ENCODE results near the gene LPP. TPM values are rescaled to one million over a fixed set of nuclear protein-coding genes. Genes with fewer than 3 reads are reported as not detected.

LPP gene
- total RNA-seq, 1 donor from 2014 or later = 97.4 TPM

GRCh38 chr3:188661806-188662205, 507.8 kb downstream of the LPP start:
- no peak for TF ChIP-seq CTCF (IDR thresholded peaks at IDR 0.05; ENCODE audit: borderline replicate concordance)
- Histone ChIP-seq H3K27me3 (ENCODE audit: low read depth) (no peaks in the 10 kb centered on the region), H3K9me3 (replicated peaks) (no peaks in the 10 kb centered on the region), H3K36me3 (no peaks in the 10 kb centered on the region), H3K27ac (replicated peaks) (no peak overlapping the region), H3K4me3 (no peak overlapping the region), H3K4me1 (peaks cover 39% of the 10 kb centered on the region)
- intact Hi-C loops (cut with micrococcal nuclease) = no loop called here
- no peak for DNase-seq

- DNase-seq = no peak
- H3K27ac ChIP-seq (replicated peaks) = no peak overlapping the region
- no peak overlapping the region for H3K4me3 ChIP-seq
- H3K36me3 ChIP-seq = no peaks in the 10 kb centered on the region
- TF ChIP-seq CTCF (IDR thresholded peaks at IDR 0.05; ENCODE audit: borderline replicate concordance) = no peak
- intact Hi-C loops (cut with micrococcal nuclease) = no loop called here
- H3K4me1 ChIP-seq = peaks cover 41% of the 10 kb centered on the region
- H3K27me3 ChIP-seq (ENCODE audit: low read depth) = no peaks in the 10 kb centered on the region
- no peaks in the 10 kb centered on the region for H3K9me3 ChIP-seq (replicated peaks)
Observed at GRCh38 chr3:188662214-188662613, 508.3 kb downstream of the LPP start.

- no peak for TF ChIP-seq CTCF (IDR thresholded peaks at IDR 0.05; ENCODE audit: borderline replicate concordance)
- H3K27ac ChIP-seq (replicated peaks) = no peak overlapping the region
- H3K27me3 ChIP-seq (ENCODE audit: low read depth) = no peaks in the 10 kb centered on the region
- H3K36me3 ChIP-seq = no peaks in the 10 kb centered on the region
- H3K4me1 ChIP-seq = peaks cover 45% of the 10 kb centered on the region
- no peak for DNase-seq
- H3K9me3 ChIP-seq (replicated peaks) = no peaks in the 10 kb centered on the region
- H3K4me3 ChIP-seq = no peak overlapping the region
- intact Hi-C loops (cut with micrococcal nuclease) = no loop called here
Observed at GRCh38 chr3:188662795-188663194, 508.8 kb downstream of the LPP start.

- H3K4me1 ChIP-seq = peaks cover 40% of the 10 kb centered on the region
- H3K27ac ChIP-seq (replicated peaks) = no peak overlapping the region
Observed at GRCh38 chr3:188663839-188664238, 509.9 kb downstream of the LPP start.

GRCh38 chr3:188664795-188665194, 510.8 kb downstream of the LPP start:
- Histone ChIP-seq H3K4me3 (no peak overlapping the region), H3K9me3 (replicated peaks) (no peaks in the 10 kb centered on the region), H3K27me3 (ENCODE audit: low read depth) (no peaks in the 10 kb centered on the region), H3K4me1 (peaks cover 32% of the 10 kb centered on the region), H3K36me3 (no peaks in the 10 kb centered on the region), H3K27ac (replicated peaks) (no peak overlapping the region)
- peak; percentile 36 for TF ChIP-seq CTCF (IDR thresholded peaks at IDR 0.05; ENCODE audit: borderline replicate concordance)
- intact Hi-C loops (cut with micrococcal nuclease) = no loop called here
- DNase-seq = no peak

More at GRCh38 chr3:188663839-188664238, 509.9 kb downstream of the LPP start:
- Histone ChIP-seq H3K27me3 (ENCODE audit: low read depth) (no peaks in the 10 kb centered on the region), H3K4me3 (no peak overlapping the region), H3K9me3 (replicated peaks) (no peaks in the 10 kb centered on the region), H3K36me3 (no peaks in the 10 kb centered on the region)
- DNase-seq = no peak
- TF ChIP-seq CTCF (IDR thresholded peaks at IDR 0.05; ENCODE audit: borderline replicate concordance) = no peak
- intact Hi-C loops (cut with micrococcal nuclease) = no loop called here

GRCh38 chr3:188667926-188668325, 514.0 kb downstream of the LPP start:
- intact Hi-C loops (cut with micrococcal nuclease) = no loop called here
- Histone ChIP-seq H3K9me3 (replicated peaks) (no peaks in the 10 kb centered on the region), H3K36me3 (no peaks in the 10 kb centered on the region), H3K27ac (replicated peaks) (no peak overlapping the region), H3K4me1 (peaks cover 29% of the 10 kb centered on the region), H3K27me3 (ENCODE audit: low read depth) (no peaks in the 10 kb centered on the region), H3K4me3 (no peak overlapping the region)
- no peak for TF ChIP-seq CTCF (IDR thresholded peaks at IDR 0.05; ENCODE audit: borderline replicate concordance)
- DNase-seq = no peak
